B cell (primary cell): ENCODE data around the gene ETAA1. TPM values are rescaled to one million over a fixed set of nuclear protein-coding genes. Genes with fewer than 3 reads are reported as not detected.

Experiments
- ATAC-seq: fragments of 200-7000 bp; cut with Tn5 transposase; one replicate; pipeline ENCODE4 v1.10.0; 2021; ENCODE audit warnings: low read depth, mild to moderate bottlenecking, moderate number of reproducible peaks, moderate library complexity
- CTCF ChIA-PET: fragments of 350-600 bp; sonication (Branson Sonifier 250); formaldehyde crosslinking; loops from one replicate; lab custom pipeline; 2021; ENCODE audit warnings: antibody characterized with exemption, inconsistent platforms; lab: Charles Lee
- POLR2A ChIA-PET: fragments of 350-600 bp; sonication (Branson Sonifier 250); formaldehyde crosslinking; loops from one replicate; lab custom pipeline; 2021; ENCODE audit warnings: antibody characterized with exemption; lab: Charles Lee
- DNase-seq: peaks from one replicate; pipeline ENCODE4 v3.0.0; 2013
- H2AFZ ChIP-seq: 2 replicates; pipeline ENCODE4 v1.6.1; 2012; ENCODE audit warnings: mild to moderate bottlenecking, low read depth, low read length; ENCODE audit not compliant: insufficient read depth, poor library complexity, severe bottlenecking
- H3K27ac ChIP-seq, 2 donors: 1 replicate in 1 of 2; 2 replicates in 1 of 2; pipeline ENCODE4 v1.5.1; 2012 to 2013; ENCODE audit warnings: low read length in 2 of 2, mild to moderate bottlenecking in 2 of 2, moderate library complexity in 1 of 2
- H3K27me3 ChIP-seq, 4 experiments: fragments of 200-600 bp in 1 of 4; sonication (generic) in 1 of 4; replicated peaks in 1 of 4; 1 replicate in 2 of 4; 2 replicates in 2 of 4; pipeline versions ENCODE4 v1.6.1 to v1.7.0; 2013 to 2016; ENCODE audit warnings: low read length in 3 of 4, mild to moderate bottlenecking in 2 of 4, mixed read lengths in 1 of 4, moderate library complexity in 1 of 4; ENCODE audit not compliant: insufficient read depth in 4 of 4, control insufficient read depth in 3 of 4; ENCODE audit errors: control extremely low read depth in 1 of 4
- H3K36me3 ChIP-seq, 2 experiments: replicated peaks in 1 of 2; 1 replicate in 1 of 2; 2 replicates in 1 of 2; pipeline versions ENCODE4 v1.6.1 to v1.7.1; 2013; ENCODE audit warnings: low read length in 1 of 2; ENCODE audit not compliant: insufficient read depth in 2 of 2, control insufficient read depth in 1 of 2; ENCODE audit errors: control extremely low read depth in 1 of 2, extremely low read depth in 1 of 2
- H3K4me1 ChIP-seq, 2 donors: fragments of 200-600 bp in 1 of 2; sonication (generic) in 1 of 2; 1 replicate in 1 of 2; 2 replicates in 1 of 2; pipeline versions ENCODE4 v1.5.1 to v1.6.1; 2013 to 2017; ENCODE audit warnings: low read length in 2 of 2; ENCODE audit not compliant: control insufficient read depth in 2 of 2, insufficient read depth in 2 of 2
- H3K4me2 ChIP-seq: replicated peaks from 2 replicates; pipeline ENCODE3; 2012; ENCODE audit warnings: mild to moderate bottlenecking, low read depth, low read length; ENCODE audit not compliant: poor library complexity, severe bottlenecking
- H3K4me3 ChIP-seq, 5 experiments: fragments of 200-600 bp in 1 of 5; sonication (generic) in 1 of 5; 1 replicate in 3 of 5; 2 replicates in 2 of 5; pipeline versions ENCODE4 v1.5.1 to v1.7.0; 2011 to 2016; ENCODE audit warnings: low read length in 4 of 5, mild to moderate bottlenecking in 4 of 5, low read depth in 2 of 5, control low read depth in 1 of 5, moderate library complexity in 1 of 5; ENCODE audit not compliant: insufficient read depth in 1 of 5; ENCODE audit errors: control extremely low read depth in 1 of 5, extremely low read depth in 1 of 5
- H3K79me2 ChIP-seq: fragments of 200-600 bp; sonication (generic); one replicate; pipeline ENCODE4 v1.6.0; 2016; ENCODE audit warnings: low read length; ENCODE audit not compliant: control insufficient read depth, insufficient read depth
- H3K9ac ChIP-seq: fragments of 200-600 bp; sonication (generic); 2 replicates; pipeline ENCODE4 v1.6.1; 2017; ENCODE audit warnings: mild to moderate bottlenecking, low read length, moderate library complexity
- H3K9me3 ChIP-seq, 3 donors: one replicate each; pipeline versions ENCODE4 v1.6.1 to v1.7.1; 2013; ENCODE audit warnings: low read length in 2 of 3; ENCODE audit not compliant: control insufficient read depth in 2 of 3, insufficient read depth in 1 of 3; ENCODE audit errors: control extremely low read depth in 1 of 3
- H4K20me1 ChIP-seq: 2 replicates; pipeline ENCODE4 v1.6.0; 2012; ENCODE audit warnings: mild to moderate bottlenecking, low read length; ENCODE audit not compliant: insufficient read depth, control insufficient read depth, poor library complexity, severe bottlenecking
- H3K27ac Mint-ChIP-seq: one replicate; pipeline ENCODE4 v1.8.0; 2021; ENCODE audit warnings: mixed read lengths
- H3K27me3 Mint-ChIP-seq: one replicate; pipeline ENCODE4 v1.8.0; 2021; ENCODE audit warnings: mixed read lengths
- H3K4me1 Mint-ChIP-seq: one replicate; pipeline ENCODE4 v1.8.0; 2021; ENCODE audit warnings: mixed read lengths
- H3K4me3 Mint-ChIP-seq: one replicate; pipeline ENCODE4 v1.8.0; 2021; ENCODE audit warnings: mixed read lengths
- H3K9me3 Mint-ChIP-seq: one replicate; pipeline ENCODE4 v1.8.0; 2022; ENCODE audit warnings: mixed read lengths; ENCODE audit not compliant: insufficient read depth
- CTCF ChIP-seq: fragments of 200-600 bp; IDR thresholded peaks from one replicate; pipeline ENCODE4 v1.8.0; 2022; ENCODE audit warnings: antibody characterized with exemption, mild to moderate bottlenecking
- EZH2 ChIP-seq: IDR thresholded peaks from 2 replicates; pipeline ENCODE4 v1.6.1; 2012; ENCODE audit warnings: borderline replicate concordance, low read depth, mild to moderate bottlenecking, moderate library complexity, low read length; ENCODE audit not compliant: insufficient read depth, poor library complexity, severe bottlenecking
- WGBS: methylation state at CpG from one replicate; pipeline ENCODE4 v1.1.5; 2013; ENCODE audit warnings: missing lambda C conversion rate; ENCODE audit not compliant: insufficient coverage; 5-methylcytosine and 5-hydroxymethylcytosine counted together
- intact Hi-C: fragments of 100-400 bp; cut with micrococcal nuclease; formaldehyde crosslinking; loops from one replicate; pipeline ENCODE4 v1.10.0; 2022
- polyA plus RNA-seq: library from polyadenylated mRNA; depleted of rRNA; stranded (reverse); fragments of >200 nt; gene quantifications from 2 replicates; pipeline ENCODE4 v1.2.3, GENCODE V29; 2012
- total RNA-seq, 2 donors: library from RNA; stranded (reverse); fragments of 120-200 nt in 1 of 2; gene quantifications; 1 replicate in 1 of 2; 2 replicates in 1 of 2; pipeline versions ENCODE4 v1.2.3 to v1.2.4, GENCODE V29; 2013 to 2022

Gene ETAA1
- total and polyA plus RNA-seq, 2 donors (not counting 1 experiment from before 2014, with no cell fraction given), result 6.2 to 15.3 TPM

- no peak overlapping the region for H3K4me3 Mint-ChIP-seq
- no peak for ATAC-seq
Measured at GRCh38 chr2:67436221-67436620, 39.1 kb downstream of the ETAA1 start.

GRCh38 chr2:67437114-67437513 is 40.0 kb downstream of the ETAA1 start:
- no peaks in the 10 kb centered on the region for H3K79me2 ChIP-seq
- no peak overlapping the region for H3K4me3 ChIP-seq
- intact Hi-C loops, result no loop called here
- H3K4me1 ChIP-seq, result no peaks in the 10 kb centered on the region
- ATAC-seq (no peak), DNase-seq (no peak)
- WGBS, result no CpG with 5 or more reads among the region's 1 CpG
- POLR2A ChIA-PET, result no interaction called here
- CTCF ChIA-PET, result no interaction called here
- Mint-ChIP-seq H3K4me1 (no peaks in the 10 kb centered on the region), H3K4me3 (no peak overlapping the region), H3K27ac (no peak overlapping the region), H3K9me3 (peaks cover 2% of the 10 kb centered on the region), H3K27me3 (peaks cover 5% of the 10 kb centered on the region)
- H3K9ac ChIP-seq, result no peak overlapping the region
- no peaks in the 10 kb centered on the region for H4K20me1 ChIP-seq
- TF ChIP-seq EZH2, result no peak
- no peak for TF ChIP-seq CTCF
- H3K9me3 ChIP-seq, result peaks cover 0 to 4% (median 1%) of the 10 kb centered on the region in 3 donors
- H3K27ac ChIP-seq, result no peak overlapping the region
- no peak overlapping the region for H3K4me2 ChIP-seq
- H3K27me3 ChIP-seq, result peaks cover 0 to 6% (median 3%) of the 10 kb centered on the region in 4 experiments
- H3K36me3 ChIP-seq, result no peaks in the 10 kb centered on the region
- no peak overlapping the region for H2AFZ ChIP-seq

More at GRCh38 chr2:67436221-67436620, 39.1 kb downstream of the ETAA1 start:
- Histone ChIP-seq H3K27me3 (peaks cover 0 to 6% (median 3%) of the 10 kb centered on the region in 4 experiments), H3K4me1 (no peaks in the 10 kb centered on the region), H2AFZ (no peak overlapping the region), H3K9me3 (peaks cover 1 to 7% (median 4%) of the 10 kb centered on the region in 3 donors), H4K20me1 (no peaks in the 10 kb centered on the region), H3K79me2 (no peaks in the 10 kb centered on the region), H3K4me2 (no peak overlapping the region), H3K4me3 (no peak overlapping the region), H3K27ac (no peak overlapping the region), H3K9ac (no peak overlapping the region), H3K36me3 (no peaks in the 10 kb centered on the region)
- no peak for DNase-seq
- TF ChIP-seq EZH2 (no peak), CTCF (no peak)
- POLR2A ChIA-PET, result no interaction called here
- H3K27ac Mint-ChIP-seq, result no peak overlapping the region
- CTCF ChIA-PET, result no interaction called here
- peaks cover 2% of the 10 kb centered on the region for H3K9me3 Mint-ChIP-seq
- peaks cover 5% of the 10 kb centered on the region for H3K27me3 Mint-ChIP-seq
- intact Hi-C loops, result no loop called here
- 96% methylated on average over 4 of the region's 4 CpGs for WGBS
- no peaks in the 10 kb centered on the region for H3K4me1 Mint-ChIP-seq
